Endothelial cell of umbilical vein (primary cell): ENCODE measurements around the gene CACNA1S. TPM values are rescaled to one million over a fixed set of nuclear protein-coding genes. Genes with fewer than 3 reads are reported as not detected.

ENCODE experiments used
- BruUV-seq: library from RNA; stranded (reverse); fragments of 400-500 nt; replicated peaks from 2 replicates; lab custom pipeline; 2021; lab: Mats Ljungman, UMichigan
- CTCF ChIA-PET: fragments of 300-600, 350-600 bp; sonication (Branson Sonifier 250); formaldehyde crosslinking; loops from one replicate; lab custom pipeline; 2021; ENCODE audit warnings: antibody characterized with exemption, inconsistent platforms; lab: Charles Lee
- POLR2A ChIA-PET: fragments of 300-600, 350-600 bp; sonication (Branson Sonifier 250); formaldehyde crosslinking; loops from one replicate; lab custom pipeline; 2021; ENCODE audit warnings: antibody characterized with exemption, inconsistent platforms; lab: Charles Lee
- DNase-seq: peaks from one replicate; pipeline ENCODE4 v3.0.0-alpha.2; 2011; ENCODE audit warnings: low read depth, low spot score
- FAIRE-seq: peaks from 2 replicates; lab custom pipeline; 2011; peaks lifted over from hg19 to GRCh38; lab: Jason Lieb, UNC
- H2AFZ ChIP-seq: 2 replicates; pipeline ENCODE4 v1.6.0; 2012; ENCODE audit warnings: low read depth, low read length, control low read depth, inconsistent platforms
- H3K27ac ChIP-seq: 2 replicates; pipeline ENCODE4 v1.5.1; 2011; ENCODE audit warnings: low read depth, mild to moderate bottlenecking, control low read depth, low read length, moderate library complexity; ENCODE audit not compliant: insufficient read depth
- H3K27me3 ChIP-seq, 2 experiments: 2 replicates each; pipeline versions ENCODE4 v1.6.0 to v1.6.1; 2011; ENCODE audit warnings: low read length in 2 of 2, mixed read lengths in 1 of 2; ENCODE audit not compliant: control insufficient read depth in 2 of 2, insufficient read depth in 2 of 2
- H3K36me3 ChIP-seq, 2 experiments: 2 replicates in 1 of 2; 3 replicates in 1 of 2; pipeline ENCODE4 v1.5.1; 2011; ENCODE audit warnings: low read length in 2 of 2, mild to moderate bottlenecking in 1 of 2, moderate library complexity in 1 of 2; ENCODE audit not compliant: control insufficient read depth in 2 of 2, insufficient read depth in 2 of 2; ENCODE audit errors: extremely low read depth in 1 of 2
- H3K4me1 ChIP-seq: 3 replicates; pipeline ENCODE4 v1.5.1; 2011; ENCODE audit warnings: mild to moderate bottlenecking, low read length; ENCODE audit not compliant: control insufficient read depth, insufficient read depth; ENCODE audit errors: extremely low read depth
- H3K4me2 ChIP-seq: 2 replicates; pipeline ENCODE4 v1.6.1; 2011; ENCODE audit warnings: low read length, control low read depth, mixed read lengths; ENCODE audit not compliant: insufficient read depth
- H3K4me3 ChIP-seq, 3 experiments: fragments of 200-600 bp in 1 of 3; sonication (generic), shearing (Covaris generic) in 1 of 3; replicated peaks in 1 of 3; 2 replicates each; pipeline ENCODE4 v1.5.1; 2011 to 2016; ENCODE audit warnings: control low read depth in 3 of 3, low read length in 3 of 3, mild to moderate bottlenecking in 2 of 3, inconsistent platforms in 1 of 3, low read depth in 1 of 3, moderate library complexity in 1 of 3; ENCODE audit not compliant: insufficient read depth in 1 of 3
- H3K79me2 ChIP-seq: 2 replicates; pipeline ENCODE4 v1.6.0; 2012; ENCODE audit warnings: low read length, inconsistent platforms; ENCODE audit not compliant: control insufficient read depth, insufficient read depth
- H3K9ac ChIP-seq: replicated peaks from 2 replicates; pipeline ENCODE3; 2011; ENCODE audit warnings: low read length, control low read depth; ENCODE audit not compliant: insufficient read depth; ENCODE audit errors: extremely low read depth
- H3K9me1 ChIP-seq: replicated peaks from 3 replicates; pipeline ENCODE4 v1.6.0; 2011; ENCODE audit warnings: mild to moderate bottlenecking, low read length; ENCODE audit not compliant: control insufficient read depth, insufficient read depth; ENCODE audit errors: extremely low read depth
- H3K9me3 ChIP-seq: replicated peaks from 2 replicates; pipeline ENCODE4 v1.5.1; 2012; ENCODE audit warnings: low read length, inconsistent platforms; ENCODE audit not compliant: control insufficient read depth, insufficient read depth
- H4K20me1 ChIP-seq: replicated peaks from 2 replicates; pipeline ENCODE3; 2011; ENCODE audit warnings: mild to moderate bottlenecking, low read length; ENCODE audit not compliant: control insufficient read depth, insufficient read depth; ENCODE audit errors: extremely low read depth
- CTCF ChIP-seq, 2 donors: IDR thresholded peaks; 1 replicate in 1 of 2; 2 replicates in 1 of 2; pipeline ENCODE4 v1.5.1; 2011; ENCODE audit warnings: low read length in 2 of 2, mild to moderate bottlenecking in 2 of 2, moderate library complexity in 2 of 2, control low read depth in 1 of 2, inconsistent platforms in 1 of 2, low read depth in 1 of 2; ENCODE audit not compliant: insufficient read depth in 1 of 2; ENCODE audit errors: extremely low read depth in 1 of 2
- EZH2 ChIP-seq: IDR thresholded peaks from 2 replicates; pipeline ENCODE4 v1.6.1; 2012; ENCODE audit warnings: borderline replicate concordance, low read depth, mild to moderate bottlenecking, moderate library complexity, low read length, inconsistent platforms; ENCODE audit not compliant: severe bottlenecking
- FOS ChIP-seq: IDR thresholded peaks from 2 replicates; pipeline ENCODE4 v1.6.1; 2011; ENCODE audit warnings: mild to moderate bottlenecking, low read length, moderate library complexity, borderline replicate concordance; ENCODE audit not compliant: insufficient read depth
- GATA2 ChIP-seq: IDR thresholded peaks from 2 replicates; pipeline ENCODE4 v1.7.0; 2011; ENCODE audit warnings: low read depth, mild to moderate bottlenecking, moderate library complexity, mixed read lengths, low read length; ENCODE audit not compliant: insufficient read length, insufficient read depth
- JUN ChIP-seq: IDR thresholded peaks from 2 replicates; pipeline ENCODE4 v1.6.1; 2011; ENCODE audit warnings: borderline replicate concordance, low read depth; ENCODE audit not compliant: insufficient read length, insufficient read depth
- MAX ChIP-seq: IDR thresholded peaks from 2 replicates; pipeline ENCODE4 v1.6.1; 2011; ENCODE audit not compliant: insufficient read depth, insufficient read length
- MYC ChIP-seq: IDR thresholded peaks from one replicate; pipeline ENCODE4 v1.6.1; 2011; ENCODE audit warnings: mild to moderate bottlenecking, low read depth, low read length
- POLR2A ChIP-seq: IDR thresholded peaks from 2 replicates; pipeline ENCODE4 v1.6.1; 2012; ENCODE audit warnings: low read depth, mild to moderate bottlenecking, control low read depth, low read length
- POLR2AphosphoS5 ChIP-seq: IDR thresholded peaks from 2 replicates; pipeline ENCODE4 v1.6.1; 2012; ENCODE audit warnings: low read depth, mild to moderate bottlenecking, control low read depth, low read length, moderate library complexity; ENCODE audit not compliant: insufficient read depth
- dilution Hi-C: fragments of 300-500 bp; cut with MboI; formaldehyde crosslinking; loops from one replicate; pipeline ENCODE4 v1.15.0; 2019; ENCODE audit warnings: low sequenced_read_pairs; ENCODE audit not compliant: extremely low pct_ligation_motif_present
- intact Hi-C: fragments of 100-400 bp; cut with micrococcal nuclease; formaldehyde crosslinking; loops from one replicate; pipeline ENCODE4 v1.10.0; 2022
- polyA plus RNA-seq, 4 experiments: library from polyadenylated mRNA; depleted of rRNA in 3 of 4; stranded (reverse) in 3 of 4; unstranded in 1 of 4; fragments of >200 nt; gene quantifications; 2 replicates each; pipeline versions ENCODE4 v1.2.1 to v1.2.3, GENCODE V29; 2011 to 2012; ENCODE audit warnings: missing spikeins in 1 of 4
- total RNA-seq: library from RNA; stranded (reverse); gene quantifications from 2 replicates; pipeline ENCODE4 v1.2.3, GENCODE V29; 2021

CACNA1S gene
- total and polyA plus RNA-seq, 2 donors (not counting 3 experiments of a cell fraction or from before 2014, with no cell fraction given): not detected

- Histone ChIP-seq H3K9me1 (no peaks in the 10 kb centered on the region), H3K9ac (no peak overlapping the region), H3K27ac (no peak overlapping the region), H3K4me2 (no peak overlapping the region), H3K9me3 (no peaks in the 10 kb centered on the region), H3K79me2 (no peaks in the 10 kb centered on the region), H4K20me1 (no peaks in the 10 kb centered on the region), H3K4me1 (peaks cover 35% of the 10 kb centered on the region), H3K27me3 (no peaks in the 10 kb centered on the region), H3K4me3 (no peak overlapping the region), H3K36me3 (no peaks in the 10 kb centered on the region), H2AFZ (no peak overlapping the region)
- ChIA-PET POLR2A (no interaction called here), CTCF (interaction anchor here (2.0 to 7.0 kb wide), 7 partner anchors 11 to 88 kb away, joined by 9 to 94 read pairs (median 22); no protein-coding TSS in a partner anchor)
- DNase-seq (no peak), FAIRE-seq (no peak)
- TF ChIP-seq POLR2AphosphoS5 (no peak), GATA2 (no peak), CTCF (IDR thresholded peaks at IDR 0.05; ENCODE audit: extremely low read depth in 1 of 2, insufficient read depth in 1 of 2, low read depth in 1 of 2, low read length in 2 of 2) (no peak), FOS (no peak), MYC (no peak), POLR2A (no peak), EZH2 (no peak), MAX (no peak), JUN (no peak)
- intact Hi-C loops (loop anchor here (5.0 kb wide), 1 partner anchor 405 kb away; the partner anchor contains the start of gene KIF14), dilution Hi-C loops (no loop called here)
- no TSS peak for BruUV-seq
Observed at GRCh38 chr1:201026836-201027235, 85.4 kb downstream of the CACNA1S start.
